ENCODE measurements around the gene RHOA. TPM values are rescaled to one million over a fixed set of nuclear protein-coding genes. Genes with fewer than 3 reads are reported as not detected.

The RHOA gene
- total RNA-seq, 4 donors from 2014 or later: 456 to 542 (median 494) TPM

DNA sequence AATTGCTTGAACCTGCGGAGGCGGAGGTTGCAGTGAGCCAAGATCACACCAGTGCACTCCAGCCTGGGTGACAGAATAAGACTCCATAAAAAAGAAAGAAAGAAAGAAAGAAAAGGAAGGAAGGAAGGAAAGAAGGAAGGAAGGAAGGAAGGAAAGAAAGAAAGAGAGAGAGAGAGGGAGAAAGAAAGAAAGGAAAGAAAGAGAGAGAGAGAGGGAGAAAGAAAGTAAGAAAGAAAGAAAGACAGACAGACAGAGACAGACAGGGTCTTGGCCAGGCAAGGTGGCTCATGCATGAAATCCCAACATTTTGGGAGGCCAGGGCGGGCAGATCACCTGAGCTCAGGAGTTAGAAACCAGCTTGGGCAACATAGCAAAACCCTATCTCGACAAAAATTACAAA, 41.8 kb upstream of the RHOA start:
- ATAC-seq (ENCODE audit: low FRiP score) (no peak), DNase-seq (ENCODE audit: low spot score) (no peak)
- TF ChIP-seq, protein P1, sequence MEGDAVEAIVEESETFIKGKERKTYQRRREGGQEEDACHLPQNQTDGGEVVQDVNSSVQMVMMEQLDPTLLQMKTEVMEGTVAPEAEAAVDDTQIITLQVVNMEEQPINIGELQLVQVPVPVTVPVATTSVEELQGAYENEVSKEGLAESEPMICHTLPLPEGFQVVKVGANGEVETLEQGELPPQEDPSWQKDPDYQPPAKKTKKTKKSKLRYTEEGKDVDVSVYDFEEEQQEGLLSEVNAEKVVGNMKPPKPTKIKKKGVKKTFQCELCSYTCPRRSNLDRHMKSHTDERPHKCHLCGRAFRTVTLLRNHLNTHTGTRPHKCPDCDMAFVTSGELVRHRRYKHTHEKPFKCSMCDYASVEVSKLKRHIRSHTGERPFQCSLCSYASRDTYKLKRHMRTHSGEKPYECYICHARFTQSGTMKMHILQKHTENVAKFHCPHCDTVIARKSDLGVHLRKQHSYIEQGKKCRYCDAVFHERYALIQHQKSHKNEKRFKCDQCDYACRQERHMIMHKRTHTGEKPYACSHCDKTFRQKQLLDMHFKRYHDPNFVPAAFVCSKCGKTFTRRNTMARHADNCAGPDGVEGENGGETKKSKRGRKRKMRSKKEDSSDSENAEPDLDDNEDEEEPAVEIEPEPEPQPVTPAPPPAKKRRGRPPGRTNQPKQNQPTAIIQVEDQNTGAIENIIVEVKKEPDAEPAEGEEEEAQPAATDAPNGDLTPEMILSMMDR (IDR thresholded peaks at IDR 0.05): no peak

DNA sequence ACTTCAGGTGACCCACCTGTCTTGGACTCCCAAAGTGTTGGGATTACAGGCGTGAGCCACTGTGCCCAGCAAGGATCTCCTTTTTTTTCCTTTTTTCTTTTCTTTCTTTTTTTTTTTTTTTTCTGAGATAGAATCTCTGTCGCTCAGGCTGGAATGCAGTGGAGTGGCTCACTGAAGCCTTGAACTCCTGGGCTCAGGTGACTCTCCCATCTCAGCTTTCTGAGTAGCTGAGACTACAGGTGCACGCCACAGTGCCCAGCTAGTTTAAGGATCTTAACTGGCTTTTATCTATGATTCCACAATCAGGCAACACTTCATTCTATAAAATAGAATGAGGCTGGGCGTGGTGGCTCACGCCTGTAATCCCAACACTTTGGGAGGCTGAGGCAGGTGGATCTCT, 33.6 kb upstream of the RHOA start:
- DNase-seq (ENCODE audit: low spot score) (no peak), ATAC-seq (ENCODE audit: low FRiP score) (no peak)
- TF ChIP-seq, protein P1 (IDR thresholded peaks at IDR 0.05): no peak

DNA sequence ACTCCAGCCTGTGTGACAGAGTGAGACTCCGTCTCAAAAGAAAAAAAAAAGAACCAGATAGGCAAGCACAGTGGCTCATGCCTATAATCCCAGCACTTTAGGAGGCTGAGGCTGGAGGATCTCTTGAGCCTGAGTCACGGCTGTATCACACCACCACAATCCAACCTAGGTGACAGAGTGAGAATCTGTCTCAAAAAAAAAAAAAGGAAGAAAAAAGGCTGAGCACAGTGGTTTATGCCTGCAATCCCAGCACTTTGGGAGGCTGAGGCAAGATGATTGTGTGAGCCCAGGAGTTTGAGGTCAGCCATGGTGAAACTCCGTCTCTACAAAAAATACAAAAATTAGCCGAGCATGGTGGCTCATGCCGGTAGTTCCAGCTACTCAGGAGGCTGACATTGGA, 23.0 kb upstream of the RHOA start:
- no peak for DNase-seq (ENCODE audit: low spot score)
- TF ChIP-seq, protein P1 (IDR thresholded peaks at IDR 0.05): no peak
- no peak for ATAC-seq (ENCODE audit: low FRiP score)

- TF ChIP-seq, protein P1 (IDR thresholded peaks at IDR 0.05): no peak
- DNase-seq (ENCODE audit: low spot score) (no peak), ATAC-seq (ENCODE audit: low FRiP score) (peak; percentile 10)
Measured at GRCh38 chr3:49428752-49429080, 16.9 kb upstream of the RHOA start.

DNA sequence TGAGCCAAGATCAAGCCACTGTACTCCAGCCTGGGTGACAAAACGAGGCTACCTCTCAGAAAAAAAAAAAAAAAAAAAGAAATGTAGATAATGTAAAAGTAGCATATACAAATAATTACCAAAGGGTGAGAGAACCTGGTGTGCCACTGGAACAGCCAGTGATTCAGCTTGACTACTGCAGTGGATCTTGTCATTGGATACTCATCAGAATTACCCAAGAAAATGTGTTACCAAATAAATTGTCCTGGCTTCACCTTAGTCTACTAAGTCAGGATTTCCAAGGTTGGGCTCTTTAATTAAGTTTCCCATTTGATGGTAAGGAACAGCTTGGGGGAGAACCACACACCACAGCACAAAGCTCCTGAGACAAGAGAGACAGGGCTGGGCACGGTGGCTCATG, 15.8 kb upstream of the RHOA start:
- TF ChIP-seq, protein P1 (IDR thresholded peaks at IDR 0.05): no peak
- ATAC-seq (ENCODE audit: low FRiP score) (no peak), DNase-seq (ENCODE audit: low spot score) (no peak)

GRCh38 chr3:49424816-49425215, 13.0 kb upstream of the RHOA start:
- ATAC-seq (ENCODE audit: low FRiP score) (no peak), DNase-seq (ENCODE audit: low spot score) (no peak)
- TF ChIP-seq, protein P1 (IDR thresholded peaks at IDR 0.05): no peak

DNA sequence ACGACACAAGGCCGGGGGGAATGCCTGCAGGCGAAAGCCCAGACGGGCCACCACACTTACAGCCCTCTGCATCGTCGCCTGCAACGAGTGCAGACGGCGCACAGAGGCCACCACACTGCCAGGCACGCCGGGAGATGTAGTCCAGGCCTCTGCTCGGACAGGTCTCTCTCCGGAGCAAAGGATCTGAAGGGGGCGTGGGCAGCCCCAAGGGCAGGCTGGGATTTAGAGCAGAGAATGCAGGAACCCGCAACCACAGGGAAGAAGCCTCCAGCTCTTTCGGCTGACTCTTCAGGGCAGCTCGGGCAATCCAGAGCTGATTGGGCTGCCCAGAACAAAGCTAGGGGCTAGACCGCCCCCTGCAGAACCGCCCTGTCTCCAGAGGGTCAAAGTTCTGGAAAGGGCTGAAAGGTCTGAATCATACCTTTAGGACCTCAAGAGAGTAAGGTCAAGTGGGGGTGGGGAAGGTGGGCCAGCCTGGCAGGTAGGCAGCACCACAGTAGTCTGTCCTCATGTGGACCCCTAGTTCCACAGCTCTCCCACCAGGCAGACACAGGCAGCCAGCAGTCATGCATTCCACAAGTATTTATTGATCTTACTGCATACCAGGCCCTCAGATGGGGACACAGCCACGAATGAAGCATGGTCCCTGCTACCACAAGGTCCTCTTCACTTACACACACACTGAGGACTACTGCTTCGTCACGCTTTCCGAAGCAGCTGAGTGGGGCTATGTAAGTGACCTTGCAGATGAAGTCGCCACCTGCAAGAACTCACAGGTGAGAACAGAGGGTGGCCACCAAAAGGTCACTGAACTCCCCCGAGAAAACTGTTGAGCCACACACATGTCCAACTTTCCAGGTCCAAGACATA, 10.8 kb upstream of the RHOA start, which contains the start of gene AMT:
AMT (minus strand) TSS at position 95 of the 870 bp plus-strand sequence; CDS start at position 72, 23 bp downstream.
- TF ChIP-seq, protein P1 (IDR thresholded peaks at IDR 0.05): no peak
- ATAC-seq (ENCODE audit: low FRiP score) (no peak), DNase-seq (ENCODE audit: low spot score) (no peak)

All from omental fat pad (tissue), 4 donors.